CD1c-positive myeloid dendritic cell (primary cell): ENCODE results near the gene PIGA.
A peak's percentile ranks its signal among the peaks of the same experiment; 100 is the strongest.

Source experiments
- DNase-seq: peaks from one replicate; pipeline ENCODE4 v3.0.0-alpha.2; 2016; ENCODE audit errors: extremely low spot score

PIGA gene, protein sequence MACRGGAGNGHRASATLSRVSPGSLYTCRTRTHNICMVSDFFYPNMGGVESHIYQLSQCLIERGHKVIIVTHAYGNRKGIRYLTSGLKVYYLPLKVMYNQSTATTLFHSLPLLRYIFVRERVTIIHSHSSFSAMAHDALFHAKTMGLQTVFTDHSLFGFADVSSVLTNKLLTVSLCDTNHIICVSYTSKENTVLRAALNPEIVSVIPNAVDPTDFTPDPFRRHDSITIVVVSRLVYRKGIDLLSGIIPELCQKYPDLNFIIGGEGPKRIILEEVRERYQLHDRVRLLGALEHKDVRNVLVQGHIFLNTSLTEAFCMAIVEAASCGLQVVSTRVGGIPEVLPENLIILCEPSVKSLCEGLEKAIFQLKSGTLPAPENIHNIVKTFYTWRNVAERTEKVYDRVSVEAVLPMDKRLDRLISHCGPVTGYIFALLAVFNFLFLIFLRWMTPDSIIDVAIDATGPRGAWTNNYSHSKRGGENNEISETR

DNA sequence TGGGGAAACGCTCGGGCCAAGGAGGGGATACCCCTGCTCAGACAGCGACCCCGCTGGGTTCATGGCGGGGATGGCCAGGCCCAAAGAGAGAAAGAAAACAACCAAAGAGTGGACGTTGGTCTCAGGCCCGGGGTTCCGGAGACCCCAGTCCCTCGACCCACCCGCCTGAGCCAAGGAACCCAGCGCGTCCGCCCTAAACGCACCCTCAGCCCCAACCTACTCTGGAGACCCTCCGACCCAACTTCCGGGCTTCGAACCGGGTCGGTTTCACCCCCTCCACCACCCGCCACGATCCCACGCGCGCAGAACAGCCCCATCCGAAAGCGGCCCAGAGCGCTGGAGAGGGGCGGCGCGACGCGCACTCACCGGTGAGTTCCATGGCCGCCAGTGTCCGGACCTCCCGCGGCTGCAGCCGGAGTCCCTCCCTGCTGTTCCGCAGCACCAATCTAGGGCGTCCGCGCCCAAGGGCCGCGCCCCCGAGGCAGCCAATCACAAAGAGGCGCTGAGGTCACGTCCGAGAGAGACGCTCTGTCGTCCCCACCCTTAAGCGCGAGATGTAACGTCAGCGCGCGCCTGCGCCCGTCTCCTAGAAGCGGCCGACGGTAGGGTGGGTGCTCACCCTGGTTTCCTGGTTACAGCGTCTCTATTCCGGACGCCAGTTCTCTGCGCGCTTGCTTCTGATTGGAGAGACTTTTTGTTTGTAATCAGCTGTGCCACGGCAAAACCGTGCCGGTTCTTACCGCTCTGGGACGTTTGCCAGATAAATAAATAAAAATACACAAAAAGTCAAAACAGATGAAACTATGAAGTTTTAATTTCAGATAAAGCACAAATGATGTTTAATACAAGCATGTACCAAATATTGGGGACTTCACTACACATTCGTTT is at the start of gene PIGA:
Gene PIGA (minus strand): TSS at position 389 of the 888 bp plus-strand sequence. CDS start 3,593 bp downstream, outside the sequence.
- DNase-seq: peak; percentile 96

DNA sequence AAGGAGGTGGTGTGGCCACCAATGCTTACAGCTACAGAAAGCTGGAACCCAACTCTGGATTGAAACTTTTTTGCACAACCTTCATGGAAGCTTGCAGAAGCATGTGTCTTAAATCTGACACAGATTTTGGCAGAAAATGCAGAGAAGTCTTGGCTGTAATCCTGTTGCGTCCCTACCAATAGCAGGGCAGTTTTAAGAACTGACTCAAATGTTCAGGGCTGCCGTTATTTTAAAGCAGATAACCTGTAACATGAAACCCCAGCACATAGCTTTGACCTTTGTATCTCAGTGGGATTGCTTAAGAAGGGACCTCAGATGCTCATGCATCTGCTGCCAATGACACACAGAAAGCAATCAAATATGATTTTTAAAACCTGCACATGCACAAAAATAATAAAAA is 49.0 kb upstream of the PIGA start, which contains the start of gene VEGFD:
Gene VEGFD (minus strand): TSS at position 110 of the 400 bp plus-strand sequence. CDS start 467 bp downstream, outside the sequence.
- DNase-seq: no peak

DNA sequence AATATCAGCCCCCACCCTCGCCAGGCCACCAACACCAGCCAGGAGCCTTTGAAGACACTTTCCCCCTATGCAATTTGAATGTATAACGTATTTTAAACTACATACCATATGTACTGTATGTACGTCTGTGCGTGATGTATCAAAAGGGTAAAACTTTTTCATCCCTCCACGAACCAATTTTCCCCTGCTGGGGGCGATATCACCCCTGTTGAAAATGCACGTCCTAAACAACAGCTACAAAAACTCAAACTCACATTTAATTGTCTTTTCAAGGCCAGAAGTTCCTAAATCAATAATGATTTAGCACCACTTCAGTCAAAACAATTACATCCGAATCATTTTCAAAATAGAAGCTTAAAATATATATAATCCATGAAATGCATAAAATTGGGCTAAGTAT is 47.5 kb upstream of the PIGA start:
- no peak for DNase-seq

DNA sequence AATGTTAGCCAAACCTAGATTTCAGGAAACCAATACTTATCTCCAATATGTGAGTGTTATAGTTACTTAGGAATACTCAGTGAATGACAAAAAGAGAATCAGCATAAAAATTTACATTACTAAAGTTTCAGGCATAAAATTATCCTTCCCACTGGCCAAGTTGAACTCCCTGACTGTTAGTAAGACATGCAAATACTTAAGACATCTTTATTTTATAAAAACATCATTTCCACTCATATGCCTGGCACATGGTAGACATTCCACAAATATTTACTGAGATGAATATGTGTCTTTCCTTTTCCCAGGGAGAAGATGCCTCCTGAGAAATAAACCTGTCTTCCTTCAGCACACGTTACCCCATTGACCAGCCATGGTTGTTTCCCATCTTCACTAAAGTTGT is 41.6 kb upstream of the PIGA start:
- no peak for DNase-seq

DNA sequence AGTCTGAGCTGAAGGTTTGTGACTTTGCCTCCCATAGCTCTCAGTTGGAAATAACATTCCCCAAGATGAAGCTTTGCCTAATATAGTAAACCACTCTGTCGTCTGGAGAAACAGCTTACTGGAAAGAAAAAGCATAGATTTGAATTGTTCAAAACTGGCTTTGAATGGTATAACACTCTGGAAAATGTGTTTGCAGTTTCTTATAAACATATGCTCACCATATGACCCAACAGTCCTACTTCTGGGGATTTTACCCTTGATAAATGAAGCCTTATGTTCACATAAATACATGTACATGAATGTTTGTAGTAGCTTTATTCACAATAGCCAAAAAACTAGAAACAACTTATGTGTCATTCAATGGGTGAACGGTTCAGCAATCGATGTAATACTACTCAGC is 38.7 kb upstream of the PIGA start:
- no peak for DNase-seq

DNA sequence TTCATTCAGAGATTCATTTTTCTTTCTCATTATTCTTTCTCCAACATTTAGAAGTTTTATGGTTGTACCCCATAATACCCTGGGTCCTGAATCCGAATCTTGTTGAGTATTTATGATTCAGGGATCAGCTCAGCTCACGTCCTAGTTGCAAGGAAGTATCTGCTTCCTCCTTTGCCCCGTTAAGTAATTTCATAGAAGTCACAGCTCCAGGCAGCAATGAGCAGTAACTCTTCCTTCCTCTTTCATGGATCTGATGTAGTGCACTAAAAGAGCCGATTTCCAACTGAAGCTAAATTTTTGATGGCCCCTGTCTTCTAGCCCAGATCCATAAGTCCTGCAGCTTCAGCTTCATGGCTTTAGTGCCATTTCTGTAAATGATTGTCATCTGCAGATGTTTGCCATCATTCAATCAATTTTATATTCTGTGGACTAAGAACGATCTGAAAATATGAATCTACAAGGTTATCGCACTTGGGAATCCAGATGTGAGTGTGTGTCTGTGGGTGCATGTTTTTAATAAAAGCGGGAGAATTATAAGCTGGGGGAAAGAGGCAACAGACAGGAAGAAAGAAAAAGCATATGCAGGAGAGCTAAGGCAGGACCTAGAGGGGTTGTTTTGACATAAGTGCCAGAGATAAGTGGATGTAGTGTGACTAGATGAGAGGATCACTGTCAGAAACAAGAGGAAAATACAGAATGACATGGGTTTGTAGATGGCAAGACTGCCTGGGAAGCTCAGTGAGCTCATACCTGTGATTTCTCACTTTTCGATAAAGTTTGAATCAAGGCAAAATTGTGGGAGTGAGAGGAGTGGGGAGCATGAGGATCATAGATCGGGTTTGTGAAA is 31.4 kb upstream of the PIGA start:
- DNase-seq: peak; percentile 32

DNA sequence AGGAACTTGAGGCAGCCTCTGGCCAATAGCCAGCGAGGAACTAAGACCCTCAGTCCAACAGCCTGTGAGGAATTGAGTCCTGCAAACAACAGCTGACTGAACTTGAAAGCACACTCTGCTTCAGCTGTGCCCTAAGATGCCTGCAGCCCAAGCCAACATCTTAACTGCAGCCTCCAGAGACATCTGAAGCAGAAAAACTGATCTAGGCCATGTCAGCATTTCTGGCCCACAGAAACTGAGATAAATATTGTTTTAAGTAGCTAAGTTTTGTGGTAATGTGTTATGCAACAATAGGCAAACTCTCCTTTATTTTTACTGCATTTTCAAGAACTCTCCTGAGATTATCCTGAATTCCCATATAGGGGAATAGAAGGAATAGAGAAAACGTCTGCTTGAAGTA is 24.4 kb upstream of the PIGA start:
- no peak for DNase-seq

DNA sequence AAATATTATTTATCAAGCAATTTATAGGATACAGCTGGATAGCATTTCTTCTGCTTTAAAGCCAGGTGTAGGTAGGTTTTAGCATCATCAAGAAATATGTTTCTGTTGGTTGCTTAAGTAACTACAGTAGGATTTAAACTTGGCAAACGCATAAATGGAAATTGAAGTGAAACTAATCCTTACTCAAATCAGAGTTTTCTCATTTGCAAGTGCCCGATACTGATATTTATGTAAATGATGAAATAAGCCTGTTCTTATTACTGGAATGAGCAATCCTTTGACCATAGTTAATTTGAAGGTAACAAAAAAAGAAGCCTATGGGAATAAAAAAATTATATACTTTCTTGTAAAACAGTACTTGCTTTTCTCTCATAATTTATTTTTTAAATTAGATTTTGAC is 23.2 kb upstream of the PIGA start:
- DNase-seq: no peak

DNA sequence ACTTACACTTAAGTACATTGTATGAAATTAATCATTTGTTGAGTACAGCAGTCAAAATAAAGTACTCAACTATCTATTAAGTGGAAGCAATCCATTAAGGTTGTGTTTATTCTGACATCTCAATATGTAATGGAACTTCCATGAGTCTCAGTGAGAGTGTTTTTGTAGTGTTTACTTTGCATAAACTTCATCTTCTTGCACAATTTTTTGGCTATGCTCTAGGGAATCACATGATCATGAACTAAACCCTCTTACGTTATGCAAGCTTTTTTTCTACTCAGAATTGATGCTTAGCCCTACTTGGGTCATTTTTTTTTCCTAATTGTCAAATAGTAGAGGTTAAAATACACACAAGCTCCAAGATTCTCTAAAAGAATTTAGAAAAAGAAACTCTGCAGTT is 21.1 kb upstream of the PIGA start:
- DNase-seq: peak; percentile 1

DNA sequence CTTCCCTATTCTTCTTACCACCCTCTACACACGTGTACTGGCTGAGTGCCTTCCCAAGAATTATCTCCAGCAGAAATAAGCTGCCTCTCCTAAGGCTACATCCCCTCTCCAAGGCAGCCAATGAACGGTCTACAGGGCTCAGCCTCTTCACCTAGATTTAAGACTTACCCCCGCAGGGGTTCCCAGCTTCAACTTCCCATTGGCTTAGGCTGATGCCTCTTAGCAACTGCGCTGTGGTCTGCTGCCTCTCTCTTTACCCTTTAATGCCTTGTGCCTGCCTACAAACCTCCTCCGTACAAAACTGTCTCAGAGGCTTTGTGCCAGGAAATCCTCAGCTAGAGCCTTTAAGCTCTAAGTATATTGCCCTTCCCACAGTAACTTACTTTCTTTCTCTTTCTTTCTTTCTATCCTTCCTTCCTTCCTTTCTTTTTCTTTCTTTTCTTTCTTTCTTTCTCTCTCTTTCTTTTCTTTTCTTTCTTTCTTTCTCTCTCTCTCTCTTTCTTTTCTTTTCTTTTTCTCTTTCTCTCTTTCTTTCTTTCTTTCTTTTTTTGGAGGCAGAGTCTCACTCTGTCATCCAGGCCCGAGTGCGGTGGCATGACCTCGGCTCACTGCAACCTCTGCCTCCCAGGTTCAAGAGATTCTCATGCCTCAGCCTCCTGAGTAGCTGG is 15.1 kb upstream of the PIGA start:
- DNase-seq: peak; percentile 1

DNA sequence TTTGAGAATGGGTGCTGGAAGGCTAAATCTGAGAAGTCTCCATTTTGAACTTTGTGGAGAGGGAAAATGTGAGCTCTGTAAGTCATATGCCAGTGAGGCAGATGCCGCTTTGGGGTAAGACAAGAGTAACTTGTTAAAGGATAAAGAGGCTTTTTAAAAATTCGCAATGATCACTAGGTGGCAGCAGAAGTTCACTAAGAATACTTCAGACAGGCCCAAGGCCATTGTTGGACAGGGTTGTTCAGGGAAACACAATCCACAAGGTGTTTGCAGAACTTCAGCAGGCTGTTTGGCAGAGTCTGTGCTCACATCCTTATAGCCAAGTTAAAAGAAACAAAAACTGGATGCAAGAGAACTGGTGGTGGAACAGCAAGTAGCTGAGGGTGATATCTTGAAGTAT is 13.7 kb upstream of the PIGA start:
- DNase-seq: peak; percentile 59

DNA sequence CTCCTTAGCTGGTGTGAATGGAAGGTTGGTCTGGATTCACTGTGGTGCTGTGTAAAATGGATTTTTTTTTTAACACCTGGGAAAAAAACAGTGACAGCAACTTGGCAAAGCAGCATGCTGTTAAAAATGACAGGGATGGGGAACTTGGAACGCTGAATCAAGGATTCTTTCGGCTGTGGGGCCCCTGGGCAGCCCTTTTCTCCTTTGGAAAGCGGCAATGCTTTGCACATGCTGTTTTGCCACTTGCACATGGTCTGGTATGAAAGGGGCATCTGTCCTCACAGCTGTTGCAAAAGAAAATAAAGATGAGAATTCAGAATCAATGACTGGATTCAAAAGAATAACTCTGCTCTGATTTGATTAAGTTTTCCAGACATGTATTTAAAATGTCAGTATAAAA is 10.7 kb upstream of the PIGA start:
- no peak for DNase-seq

DNA sequence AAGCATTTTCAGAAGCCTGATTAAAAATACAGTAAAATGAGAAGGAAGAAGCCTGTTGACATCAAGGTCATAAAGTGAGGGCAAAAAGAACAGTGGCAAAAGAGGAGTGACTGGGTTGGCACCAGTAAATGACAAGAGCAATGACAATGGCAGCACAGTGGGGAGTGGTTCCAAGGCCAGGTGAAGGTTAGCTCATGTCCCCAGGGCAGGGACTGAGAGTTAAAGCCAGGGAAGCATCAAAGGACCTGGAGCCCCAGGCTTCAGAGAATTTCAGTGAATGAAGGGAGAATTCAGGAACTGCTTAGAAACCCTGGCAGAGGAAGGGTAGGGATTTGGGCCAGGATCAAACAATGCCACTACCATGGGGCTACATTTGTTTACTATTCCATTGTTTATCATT is 8.8 kb upstream of the PIGA start:
- no peak for DNase-seq

DNA sequence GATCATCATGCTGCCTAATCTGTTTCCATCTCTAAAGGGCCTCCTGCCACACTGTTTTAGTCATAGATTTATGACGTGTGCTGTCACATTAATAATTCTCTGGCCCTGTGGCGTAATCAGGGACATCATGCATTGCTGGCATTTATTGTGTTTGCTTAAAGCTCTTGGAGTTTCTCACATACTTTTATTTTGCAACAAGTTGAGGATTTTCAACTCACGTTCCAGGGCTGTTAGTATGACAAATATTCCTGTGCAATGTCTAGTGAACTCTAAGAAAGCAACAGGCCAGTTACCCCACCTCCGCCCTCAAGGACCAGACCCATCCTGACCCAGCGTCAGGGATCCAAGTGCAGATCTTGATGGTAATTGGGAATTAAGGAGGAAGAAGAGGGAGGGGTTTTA is 7.8 kb upstream of the PIGA start:
- DNase-seq: no peak

DNA sequence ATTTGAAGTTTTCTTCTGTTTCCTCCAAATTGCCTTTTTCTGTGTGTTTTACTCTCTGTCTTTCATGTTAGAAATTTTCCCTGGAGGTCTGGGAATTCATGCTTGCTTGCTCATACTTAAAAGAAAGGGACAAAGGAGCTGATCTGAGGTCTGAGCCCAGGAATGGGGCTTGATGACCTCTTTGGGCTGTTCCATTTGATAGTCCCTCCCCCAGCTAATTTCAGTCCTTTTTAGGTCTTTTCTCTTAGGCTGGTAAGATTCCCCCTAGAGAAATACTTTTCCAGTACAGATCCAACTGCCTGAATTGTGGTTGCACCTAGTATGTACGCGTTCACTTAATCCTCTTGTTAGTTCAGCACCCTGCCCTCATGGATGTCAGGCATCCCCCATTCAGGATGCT is 5.5 kb upstream of the PIGA start:
- no peak for DNase-seq

DNA sequence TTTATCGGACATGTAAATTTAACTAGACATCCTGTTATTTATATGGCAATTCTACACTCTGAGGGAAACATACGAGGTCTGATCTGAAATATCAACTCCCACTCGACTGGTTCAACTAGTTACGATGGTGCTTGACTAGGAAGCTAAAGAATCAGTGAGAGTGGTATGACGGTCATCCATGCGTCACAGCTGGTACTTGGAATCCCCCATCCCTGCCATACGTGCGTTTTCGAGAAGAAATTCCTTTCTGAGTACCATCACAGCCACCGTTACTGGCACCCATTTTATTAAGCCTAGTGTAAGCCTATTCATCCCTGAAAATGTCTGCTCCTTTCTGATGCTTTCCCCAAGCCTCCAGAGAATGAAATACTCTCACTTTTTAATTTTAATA is 695 bp upstream of the PIGA start:
- peak; percentile 64 for DNase-seq

DNA sequence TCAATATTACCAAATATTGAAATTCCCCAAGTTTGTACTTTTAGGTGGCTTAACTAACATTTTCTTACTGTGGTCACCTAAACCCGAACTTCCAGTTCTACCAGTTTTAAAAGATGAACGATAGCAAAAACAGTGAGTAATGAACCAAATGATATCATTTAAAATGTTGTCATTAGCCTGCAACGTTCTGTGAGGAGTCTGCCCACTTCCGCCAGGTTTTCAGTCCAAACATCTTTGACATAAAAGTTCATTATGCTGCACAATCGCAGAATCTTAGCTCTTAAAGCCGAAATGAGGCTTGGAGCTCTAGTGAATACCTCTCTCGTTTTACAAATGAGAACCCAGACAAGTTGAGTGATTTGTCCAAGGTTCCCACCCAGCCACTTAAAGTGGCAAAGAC is 762 bp downstream of the PIGA start:
- DNase-seq: peak; percentile 45

DNA sequence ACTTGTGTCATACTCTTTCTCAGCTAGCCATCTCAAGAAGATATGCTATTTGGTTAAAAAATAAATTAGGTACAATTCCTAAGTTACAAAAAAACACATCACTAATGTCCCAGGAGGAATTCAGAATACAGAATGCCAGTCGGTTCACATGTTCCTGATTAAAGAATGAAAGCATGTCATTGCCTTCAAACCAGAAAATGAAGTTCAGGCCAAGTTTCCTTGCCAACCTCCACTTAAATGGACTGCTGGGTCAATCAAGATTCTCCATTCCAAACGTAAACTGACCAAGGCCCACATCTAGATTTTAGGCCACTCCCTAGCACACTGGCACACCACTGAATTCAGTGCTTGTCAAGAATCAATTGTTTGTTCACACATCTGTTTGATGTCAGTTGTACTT is 6.5 kb downstream of the PIGA start:
- no peak for DNase-seq

DNA sequence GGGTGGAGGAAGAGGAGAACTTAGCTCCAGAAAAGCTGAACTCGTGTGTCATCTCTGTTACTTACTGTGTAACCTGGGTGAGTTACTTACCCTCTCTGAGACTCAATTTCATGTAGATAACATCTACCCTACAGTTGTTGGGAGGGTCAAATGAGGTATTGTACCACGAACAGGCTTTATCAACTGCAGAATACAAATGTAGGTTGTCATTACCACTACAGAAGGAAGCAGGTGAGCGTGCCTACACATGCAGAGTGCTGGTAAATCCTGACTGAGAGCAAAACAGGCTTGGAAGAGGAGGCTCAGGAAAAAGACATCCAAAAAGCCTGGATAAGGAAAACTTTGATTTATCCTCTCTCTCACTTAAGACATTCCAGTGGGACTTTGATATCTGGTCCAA is 7.2 kb downstream of the PIGA start:
- DNase-seq: no peak

DNA sequence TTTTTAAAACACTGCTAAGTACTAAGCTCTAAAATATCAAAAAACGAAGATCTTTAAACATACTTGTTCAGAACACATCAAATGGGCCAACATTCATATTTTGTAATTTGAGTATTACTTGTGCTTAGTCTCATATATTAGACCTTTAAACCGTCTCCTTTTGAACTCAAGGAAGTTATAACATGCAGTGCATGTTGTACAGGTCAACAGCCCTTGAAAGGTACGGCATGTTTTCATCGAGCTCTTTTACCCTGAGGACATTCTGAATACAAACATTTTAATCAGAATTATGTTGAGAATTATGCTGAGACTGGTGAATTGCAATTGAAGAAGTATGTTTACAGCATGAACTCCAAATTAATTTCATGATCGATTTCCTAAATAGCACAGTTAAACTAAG is 12.9 kb downstream of the PIGA start:
- DNase-seq: no peak

DNA sequence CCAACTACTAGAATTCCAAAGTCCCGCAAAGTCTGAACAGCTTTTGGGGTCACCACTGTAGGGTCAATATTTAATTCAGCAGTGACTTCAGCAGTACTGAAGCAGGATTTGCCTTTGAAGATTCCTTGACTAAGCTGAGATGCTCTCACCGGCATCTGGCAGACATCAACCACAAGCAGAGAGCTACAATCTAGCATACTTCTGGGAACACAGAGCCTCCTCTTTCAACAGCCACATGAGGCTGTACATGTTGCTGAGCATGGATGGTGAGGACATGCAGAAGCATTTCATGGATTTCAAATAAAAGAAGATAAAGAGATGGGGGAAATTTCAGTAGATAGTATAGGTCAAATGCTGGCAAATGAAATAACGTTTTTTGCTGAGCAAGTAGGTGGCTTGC is 13.3 kb downstream of the PIGA start:
- no peak for DNase-seq
